Measurements from ENCODE around the gene NAA30. TPM values are rescaled to one million over a fixed set of nuclear protein-coding genes. Genes with fewer than 3 reads are reported as not detected.

NAA30 gene
- total and polyA plus RNA-seq, 7 donors: 15.9 to 47.7 (median 37.3) TPM

GRCh38 chr14:57383125-57383745, 7.2 kb upstream of the NAA30 start:
- Histone ChIP-seq H3K4me1 (no peaks in the 10 kb centered on the region), H3K27ac (no peak overlapping the region), H3K27me3 (ENCODE audit: insufficient read depth in 3 of 3, low read length in 2 of 3) (no peaks in the 10 kb centered on the region), H3K36me3 (ENCODE audit: insufficient read depth in 1 of 2, low read depth in 1 of 2) (no peaks in the 10 kb centered on the region), H3K9me3 (no peaks in the 10 kb centered on the region), H3K4me3 (no peak overlapping the region)
- DNase-seq (no peak), ATAC-seq (no peak)
- TF ChIP-seq, protein P1, sequence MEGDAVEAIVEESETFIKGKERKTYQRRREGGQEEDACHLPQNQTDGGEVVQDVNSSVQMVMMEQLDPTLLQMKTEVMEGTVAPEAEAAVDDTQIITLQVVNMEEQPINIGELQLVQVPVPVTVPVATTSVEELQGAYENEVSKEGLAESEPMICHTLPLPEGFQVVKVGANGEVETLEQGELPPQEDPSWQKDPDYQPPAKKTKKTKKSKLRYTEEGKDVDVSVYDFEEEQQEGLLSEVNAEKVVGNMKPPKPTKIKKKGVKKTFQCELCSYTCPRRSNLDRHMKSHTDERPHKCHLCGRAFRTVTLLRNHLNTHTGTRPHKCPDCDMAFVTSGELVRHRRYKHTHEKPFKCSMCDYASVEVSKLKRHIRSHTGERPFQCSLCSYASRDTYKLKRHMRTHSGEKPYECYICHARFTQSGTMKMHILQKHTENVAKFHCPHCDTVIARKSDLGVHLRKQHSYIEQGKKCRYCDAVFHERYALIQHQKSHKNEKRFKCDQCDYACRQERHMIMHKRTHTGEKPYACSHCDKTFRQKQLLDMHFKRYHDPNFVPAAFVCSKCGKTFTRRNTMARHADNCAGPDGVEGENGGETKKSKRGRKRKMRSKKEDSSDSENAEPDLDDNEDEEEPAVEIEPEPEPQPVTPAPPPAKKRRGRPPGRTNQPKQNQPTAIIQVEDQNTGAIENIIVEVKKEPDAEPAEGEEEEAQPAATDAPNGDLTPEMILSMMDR (IDR thresholded peaks at IDR 0.05): no peak
- intact Hi-C loops (cut with DNase I): no loop called here

GRCh38 chr14:57388067-57388466, 2.3 kb upstream of the NAA30 start:
- intact Hi-C loops (cut with DNase I): no loop called here
- no peaks in the 10 kb centered on the region for H3K27me3 ChIP-seq (ENCODE audit: insufficient read depth in 3 of 3, low read length in 2 of 3)
- no peak overlapping the region for H3K4me3 ChIP-seq
- TF ChIP-seq, protein P1 (IDR thresholded peaks at IDR 0.05): no peak
- H3K4me1 ChIP-seq: peaks cover 19% of the 10 kb centered on the region
- no peaks in the 10 kb centered on the region for H3K9me3 ChIP-seq
- no peak for ATAC-seq
- no peak for DNase-seq
- no peaks in the 10 kb centered on the region for H3K36me3 ChIP-seq (ENCODE audit: insufficient read depth in 1 of 2, low read depth in 1 of 2)
- no peak overlapping the region for H3K27ac ChIP-seq

GRCh38 chr14:57389646-57390036, 745 bp upstream of the NAA30 start:
- Histone ChIP-seq H3K4me3 (peak overlapping the region; percentile 86), H3K36me3 (ENCODE audit: insufficient read depth in 1 of 2, low read depth in 1 of 2) (no peaks in the 10 kb centered on the region), H3K27me3 (ENCODE audit: insufficient read depth in 3 of 3, low read length in 2 of 3) (no peaks in the 10 kb centered on the region), H3K9me3 (no peaks in the 10 kb centered on the region), H3K27ac (peak overlapping the region; percentile 87), H3K4me1 (peaks cover 34% of the 10 kb centered on the region)
- TF ChIP-seq, protein P1 (IDR thresholded peaks at IDR 0.05): no peak
- DNase-seq (no peak), ATAC-seq (peak in 1 of 4 donors; percentile 18)
- intact Hi-C loops (cut with DNase I): loop anchor here in 1 of 2 donors (10.0 kb wide), 1 partner anchor 125 kb away; the partner anchor contains the start of genes AP5M1 and EXOC5
- 28 to 34% (median 30%) methylated on average over 5 of the region's 5 CpGs for WGBS, 3 donors

GRCh38 chr14:57390806-57391516, 575 bp downstream of the NAA30 start:
- intact Hi-C loops (cut with DNase I): loop anchor here in 1 of 2 donors (10.0 kb wide), 1 partner anchor 126 kb away; the partner anchor contains the start of genes AP5M1 and EXOC5
- TF ChIP-seq, protein P1 (IDR thresholded peaks at IDR 0.05): no peak
- Histone ChIP-seq H3K27me3 (ENCODE audit: insufficient read depth in 3 of 3, low read length in 2 of 3) (no peaks in the 10 kb centered on the region), H3K36me3 (ENCODE audit: insufficient read depth in 1 of 2, low read depth in 1 of 2) (no peaks in the 10 kb centered on the region), H3K9me3 (no peaks in the 10 kb centered on the region), H3K4me1 (peaks cover 36% of the 10 kb centered on the region), H3K27ac (peak overlapping the region; percentile 87), H3K4me3 (peak overlapping the region; percentile 86)
- DNase-seq (peak; percentile 36 to 64), ATAC-seq (peak; percentile 59 to 71 (median 68))
- 0% methylated on average over 51 to 71 of the region's 71 CpGs for WGBS, 3 donors
